ENCODE data around the gene VCPKMT. TPM values are rescaled to one million over a fixed set of nuclear protein-coding genes. Genes with fewer than 3 reads are reported as not detected.
A peak's percentile ranks its signal among the peaks of the same experiment; 100 is the strongest.

The VCPKMT gene
- total and polyA plus RNA-seq, 4 donors, result 2.6 to 5.0 (median 2.9) TPM

- peak; percentile 27 to 46 for TF ChIP-seq RAD21 (IDR thresholded peaks at IDR 0.05)
- peak; percentile 56 to 80 for TF ChIP-seq JUND (IDR thresholded peaks at IDR 0.05)
- no peak for TF ChIP-seq NR2F2 (IDR thresholded peaks at IDR 0.05)
- peak; percentile 42 for TF ChIP-seq YY1 (IDR thresholded peaks at IDR 0.05)
- no peak for TF ChIP-seq HNF4A (conservative IDR thresholded peaks at IDR 0.05)
- TF ChIP-seq ZBTB33 (IDR thresholded peaks at IDR 0.05), result no peak
- no peak for TF ChIP-seq MAX (IDR thresholded peaks at IDR 0.05)
- 71% methylated on average over 7 of the region's 7 CpGs for WGBS
- H3K9ac ChIP-seq (ENCODE audit: low read depth in 1 of 2, low read length in 2 of 2), result peak overlapping the region in 1 of 2 donors; percentile 57
- H3K9me3 ChIP-seq (ENCODE audit: control insufficient read depth in 4 of 4, low read length in 3 of 4), result no peaks in the 10 kb centered on the region
- no peak overlapping the region for H3K4me3 ChIP-seq (ENCODE audit: low read depth in 1 of 3, low read length in 3 of 3)
- no peaks in the 10 kb centered on the region for H3K36me3 ChIP-seq (ENCODE audit: control insufficient read depth in 4 of 4, insufficient read depth in 3 of 4, low read depth in 1 of 4, low read length in 3 of 4)
- H3K27me3 ChIP-seq (ENCODE audit: control insufficient read depth in 4 of 4, insufficient read depth in 4 of 4, low read length in 3 of 4), result no peaks in the 10 kb centered on the region
- no peak for DNase-seq (ENCODE audit: low spot score)
- peaks cover 22 to 33% (median 27%) of the 10 kb centered on the region in 4 donors for H3K4me1 ChIP-seq (ENCODE audit: control insufficient read depth in 4 of 4, insufficient read depth in 4 of 4, low read length in 3 of 4)
- H3K27ac ChIP-seq (ENCODE audit: low read depth in 1 of 2, low read length in 2 of 2), result peak overlapping the region; percentile 80 to 92
Measured at GRCh38 chr14:50062438-50063085, 53.8 kb downstream of the VCPKMT start.

GRCh38 chr14:50061664-50062437 is 54.5 kb downstream of the VCPKMT start:
- Histone ChIP-seq H3K9me3 (ENCODE audit: control insufficient read depth in 4 of 4, low read length in 3 of 4) (no peaks in the 10 kb centered on the region), H3K27ac (ENCODE audit: low read depth in 1 of 2, low read length in 2 of 2) (peak overlapping the region; percentile 80 to 92), H3K4me1 (ENCODE audit: control insufficient read depth in 4 of 4, insufficient read depth in 4 of 4, low read length in 3 of 4) (peaks cover 22 to 33% (median 27%) of the 10 kb centered on the region in 4 donors), H3K4me3 (ENCODE audit: low read depth in 1 of 3, low read length in 3 of 3) (no peak overlapping the region), H3K36me3 (ENCODE audit: control insufficient read depth in 4 of 4, insufficient read depth in 3 of 4, low read depth in 1 of 4, low read length in 3 of 4) (no peaks in the 10 kb centered on the region), H3K27me3 (ENCODE audit: control insufficient read depth in 4 of 4, insufficient read depth in 4 of 4, low read length in 3 of 4) (no peaks in the 10 kb centered on the region), H3K9ac (ENCODE audit: low read depth in 1 of 2, low read length in 2 of 2) (peak overlapping the region; percentile 57 to 66)
- DNase-seq (ENCODE audit: low spot score), result no peak
- WGBS, result 30% methylated on average over 11 of the region's 11 CpGs
- TF ChIP-seq TAF1 (conservative IDR thresholded peaks at IDR 0.05) (no peak), REST (IDR thresholded peaks at IDR 0.05) (no peak), FOXA2 (IDR thresholded peaks at IDR 0.05) (no peak), EGR1 (IDR thresholded peaks at IDR 0.05; ENCODE audit: low read depth in 2 of 2) (no peak), YY1 (IDR thresholded peaks at IDR 0.05) (peak; percentile 14), CTCF (IDR thresholded peaks at IDR 0.05; ENCODE audit: low read depth, low read length, missing input control) (no peak), RXRA (IDR thresholded peaks at IDR 0.05) (peak; percentile 15 to 55), HNF4A (conservative IDR thresholded peaks at IDR 0.05) (peak in 1 of 2 donors; percentile 67), FOXA1 (IDR thresholded peaks at IDR 0.05) (no peak), GABPA (IDR thresholded peaks at IDR 0.05 in 1 of 2, conservative IDR thresholded peaks at IDR 0.05 in 1 of 2) (no peak), NR2F2 (IDR thresholded peaks at IDR 0.05) (no peak), ZBTB33 (IDR thresholded peaks at IDR 0.05) (peak; percentile 91), RAD21 (IDR thresholded peaks at IDR 0.05) (peak in 1 of 2 donors; percentile 17), ATF3 (IDR thresholded peaks at IDR 0.05) (no peak), JUND (IDR thresholded peaks at IDR 0.05) (no peak), MAX (IDR thresholded peaks at IDR 0.05) (no peak), HNF4G (IDR thresholded peaks at IDR 0.05) (no peak), SP1 (IDR thresholded peaks at IDR 0.05) (peak; percentile 41)

All from liver (tissue), 9 donors.